Tibial nerve (tissue), 4 donors: ENCODE data around the gene STRADB.

ENCODE experiments used
- CTCF ChIP-seq, 5 experiments: fragments of 200-600 bp in 3 of 5; fragments of 450-650 bp in 2 of 5; sonication (generic) in 3 of 5; IDR thresholded peaks; one replicate each; pipeline ENCODE4 v1.5.1; 2016 to 2019; ENCODE audit warnings: antibody characterized with exemption in 5 of 5, mild to moderate bottlenecking in 3 of 5, moderate library complexity in 2 of 5
- EP300 ChIP-seq, 2 donors: sonication (generic); formaldehyde crosslinking; IDR thresholded peaks; one replicate each; pipeline ENCODE4 v1.6.1; 2017; ENCODE audit warnings: antibody characterized with exemption in 2 of 2, mild to moderate bottlenecking in 1 of 2

GRCh38 chr2:201444746-201445465, 6.6 kb upstream of the STRADB start:
- TF ChIP-seq CTCF (IDR thresholded peaks at IDR 0.05) (no peak), EP300 (IDR thresholded peaks at IDR 0.05) (no peak)
